ENCODE results near the gene TM9SF3. TPM values are rescaled to one million over a fixed set of nuclear protein-coding genes. Genes with fewer than 3 reads are reported as not detected.

Gene TM9SF3
- total and polyA plus RNA-seq, 2 donors (not counting 1 experiment from before 2014, with no cell fraction given) = 6.9 to 63.4 TPM

GRCh38 chr10:96573036-96573435 lies 13.8 kb downstream of the TM9SF3 start:
- Histone ChIP-seq H3K4me2 (replicated peaks; ENCODE audit: low read depth, low read length, poor library complexity, severe bottlenecking) (no peak overlapping the region), H3K36me3 (replicated peaks in 1 of 2; ENCODE audit: control extremely low read depth in 1 of 2, control insufficient read depth in 1 of 2, extremely low read depth in 1 of 2, insufficient read depth in 2 of 2, low read length in 1 of 2) (peaks cover 0 to 3% of the 10 kb centered on the region in 2 experiments), H3K9me3 (ENCODE audit: control extremely low read depth in 1 of 3, control insufficient read depth in 2 of 3, insufficient read depth in 1 of 3, low read length in 2 of 3) (no peaks in the 10 kb centered on the region), H3K79me2 (ENCODE audit: control insufficient read depth, insufficient read depth, low read length) (peaks cover 95% of the 10 kb centered on the region), H3K9ac (ENCODE audit: low read length) (no peak overlapping the region), H4K20me1 (ENCODE audit: control insufficient read depth, insufficient read depth, low read length, poor library complexity, severe bottlenecking) (peaks cover 71% of the 10 kb centered on the region), H3K27ac (ENCODE audit: low read length in 2 of 2) (no peak overlapping the region), H2AFZ (ENCODE audit: insufficient read depth, low read depth, low read length, poor library complexity, severe bottlenecking) (no peak overlapping the region), H3K27me3 (replicated peaks in 1 of 4; ENCODE audit: control extremely low read depth in 1 of 4, control insufficient read depth in 3 of 4, insufficient read depth in 4 of 4, low read length in 3 of 4) (no peaks in the 10 kb centered on the region), H3K4me1 (ENCODE audit: control insufficient read depth in 2 of 2, insufficient read depth in 2 of 2, low read length in 2 of 2) (peaks cover 6 to 14% of the 10 kb centered on the region in 2 donors), H3K4me3 (ENCODE audit: control extremely low read depth in 1 of 5, extremely low read depth in 1 of 5, insufficient read depth in 1 of 5, low read depth in 2 of 5, low read length in 4 of 5) (no peak overlapping the region)
- H3K27ac Mint-ChIP-seq = no peak overlapping the region
- ATAC-seq (ENCODE audit: low read depth) = no peak
- DNase-seq = no peak
- H3K4me3 Mint-ChIP-seq = no peak overlapping the region
- ChIA-PET POLR2A (no interaction called here), CTCF (no interaction called here)
- no peaks in the 10 kb centered on the region for H3K27me3 Mint-ChIP-seq
- intact Hi-C loops (cut with micrococcal nuclease) = no loop called here
- WGBS (ENCODE audit: insufficient coverage) = no CpG with 5 or more reads among the region's 5 CpGs
- no peak for TF ChIP-seq EZH2 (IDR thresholded peaks at IDR 0.05; ENCODE audit: borderline replicate concordance, insufficient read depth, low read depth, low read length, poor library complexity, severe bottlenecking)
- TF ChIP-seq CTCF (IDR thresholded peaks at IDR 0.05) = no peak
- H3K4me1 Mint-ChIP-seq = peaks cover 25% of the 10 kb centered on the region
- no peaks in the 10 kb centered on the region for H3K9me3 Mint-ChIP-seq (ENCODE audit: insufficient read depth)

GRCh38 chr10:96570983-96571964 lies 15.5 kb downstream of the TM9SF3 start:
- 100% methylated on average over 2 of the region's 10 CpGs for WGBS (ENCODE audit: insufficient coverage)
- Histone ChIP-seq H4K20me1 (ENCODE audit: control insufficient read depth, insufficient read depth, low read length, poor library complexity, severe bottlenecking) (peaks cover 74% of the 10 kb centered on the region), H3K36me3 (replicated peaks in 1 of 2; ENCODE audit: control extremely low read depth in 1 of 2, control insufficient read depth in 1 of 2, extremely low read depth in 1 of 2, insufficient read depth in 2 of 2, low read length in 1 of 2) (peaks cover 0 to 6% of the 10 kb centered on the region in 2 experiments), H3K4me3 (ENCODE audit: control extremely low read depth in 1 of 5, extremely low read depth in 1 of 5, insufficient read depth in 1 of 5, low read depth in 2 of 5, low read length in 4 of 5) (no peak overlapping the region), H3K9me3 (ENCODE audit: control extremely low read depth in 1 of 3, control insufficient read depth in 2 of 3, insufficient read depth in 1 of 3, low read length in 2 of 3) (no peaks in the 10 kb centered on the region), H3K4me1 (ENCODE audit: control insufficient read depth in 2 of 2, insufficient read depth in 2 of 2, low read length in 2 of 2) (peaks cover under 1% of the 10 kb centered on the region in 2 donors), H3K27ac (ENCODE audit: low read length in 2 of 2) (no peak overlapping the region), H3K79me2 (ENCODE audit: control insufficient read depth, insufficient read depth, low read length) (peaks cover 95% of the 10 kb centered on the region), H2AFZ (ENCODE audit: insufficient read depth, low read depth, low read length, poor library complexity, severe bottlenecking) (no peak overlapping the region), H3K9ac (ENCODE audit: low read length) (no peak overlapping the region), H3K4me2 (replicated peaks; ENCODE audit: low read depth, low read length, poor library complexity, severe bottlenecking) (no peak overlapping the region), H3K27me3 (replicated peaks in 1 of 4; ENCODE audit: control extremely low read depth in 1 of 4, control insufficient read depth in 3 of 4, insufficient read depth in 4 of 4, low read length in 3 of 4) (no peaks in the 10 kb centered on the region)
- ChIA-PET POLR2A (no interaction called here), CTCF (no interaction called here)
- ATAC-seq (ENCODE audit: low read depth) (no peak), DNase-seq (no peak)
- Mint-ChIP-seq H3K27ac (no peak overlapping the region), H3K27me3 (no peaks in the 10 kb centered on the region), H3K4me3 (no peak overlapping the region), H3K9me3 (ENCODE audit: insufficient read depth) (no peaks in the 10 kb centered on the region), H3K4me1 (peaks cover 14% of the 10 kb centered on the region)
- intact Hi-C loops (cut with micrococcal nuclease) = no loop called here
- TF ChIP-seq EZH2 (IDR thresholded peaks at IDR 0.05; ENCODE audit: borderline replicate concordance, insufficient read depth, low read depth, low read length, poor library complexity, severe bottlenecking) (no peak), CTCF (IDR thresholded peaks at IDR 0.05) (no peak)
